K562 (cell line): ENCODE measurements around the gene MRPL30. TPM values are rescaled to one million over a fixed set of nuclear protein-coding genes. Genes with fewer than 3 reads are reported as not detected.

Experiments
- BRD9 ChIP-seq: fragments of 450-650 bp; IDR thresholded peaks from 2 replicates; pipeline ENCODE4 v1.6.1; 2018; ENCODE audit warnings: low read depth; ENCODE audit not compliant: partially characterized antibody
- CAMTA2 ChIP-seq: fragments of 250-450 bp; sonication (Bioruptor Pico); conservative IDR thresholded peaks from 2 replicates; pipeline ENCODE4 v1.5.1; 2022
- CBFA2T2 ChIP-seq: fragments of 450-650 bp; conservative IDR thresholded peaks from 2 replicates; pipeline ENCODE4 v1.6.1; 2017; ENCODE audit warnings: mild to moderate bottlenecking
- CBX2 ChIP-seq: fragments of 200-600 bp; sonication (generic); IDR thresholded peaks from one replicate; pipeline ENCODE4 v1.6.1; 2012; ENCODE audit warnings: mild to moderate bottlenecking, low read length, inconsistent platforms; ENCODE audit not compliant: insufficient read depth, poor library complexity, severe bottlenecking
- CHD2 ChIP-seq: IDR thresholded peaks from 2 replicates; pipeline ENCODE4 v1.6.1; 2011; ENCODE audit warnings: low read depth, low read length
- CHD4 ChIP-seq: fragments of 200-600 bp; sonication (generic); IDR thresholded peaks from 3 replicates; pipeline ENCODE4 v1.6.1; 2012; ENCODE audit warnings: low read depth, mild to moderate bottlenecking, mixed read lengths, low read length, inconsistent platforms; ENCODE audit not compliant: insufficient read depth, insufficient replicate concordance, poor library complexity, severe bottlenecking
- DEAF1 ChIP-seq: fragments of 450-650 bp; formaldehyde crosslinking; IDR thresholded peaks from 2 replicates; pipeline ENCODE4 v1.4.0; 2020; ENCODE audit warnings: mild to moderate bottlenecking, moderate library complexity
- E2F4 ChIP-seq: sonication (generic); formaldehyde crosslinking; IDR thresholded peaks from 2 replicates; pipeline ENCODE4 v1.8.0; 2022; ENCODE audit warnings: mild to moderate bottlenecking, low read depth, missing genetic modification reagents
- EP400 ChIP-seq: fragments of 450-650 bp; IDR thresholded peaks from 2 replicates; pipeline ENCODE4 v1.6.1; 2017; ENCODE audit warnings: antibody characterized with exemption, mild to moderate bottlenecking, moderate library complexity
- FUS ChIP-seq: fragments of 200-400 bp; formaldehyde crosslinking; optimal IDR thresholded peaks from 2 replicates; pipeline ENCODE3; 2017; ENCODE audit warnings: low read depth, low read length
- GABPB2 ChIP-seq: fragments of 250-450 bp; sonication (Bioruptor Pico); conservative IDR thresholded peaks from 2 replicates; pipeline ENCODE4 v1.5.1; 2021; ENCODE audit warnings: mild to moderate bottlenecking
- HSF4 ChIP-seq: fragments of 250-450 bp; sonication (Bioruptor Pico); IDR thresholded peaks from 2 replicates; pipeline ENCODE4 v2.1.2; 2022; ENCODE audit warnings: mild to moderate bottlenecking, moderate library complexity, borderline replicate concordance
- PTRF ChIP-seq: fragments of 450-650 bp; IDR thresholded peaks from 2 replicates; pipeline ENCODE4 v1.6.1; 2016; ENCODE audit warnings: mild to moderate bottlenecking, missing genetic modification characterization, missing compliant biosample characterization
- RCOR1 ChIP-seq, 2 experiments: IDR thresholded peaks; 2 replicates each; pipeline ENCODE4 v1.6.1; 2012; ENCODE audit warnings: low read depth in 2 of 2, low read length in 2 of 2, borderline replicate concordance in 1 of 2, improper control_type of control experiment in 1 of 2
- SMAD2 ChIP-seq: fragments of 150-350 bp; IDR thresholded peaks from 2 replicates; pipeline ENCODE4 v1.6.1; 2014; ENCODE audit warnings: low read depth, mild to moderate bottlenecking, low read length
- SMARCE1 ChIP-seq: fragments of 450-650 bp; IDR thresholded peaks from 2 replicates; pipeline ENCODE4 v1.7.1; 2016; ENCODE audit warnings: mild to moderate bottlenecking
- SP1 ChIP-seq: sonication (generic); formaldehyde crosslinking; IDR thresholded peaks from 2 replicates; pipeline ENCODE4 v1.8.1; 2022; ENCODE audit warnings: mild to moderate bottlenecking, missing genetic modification reagents
- SREBF2 ChIP-seq: sonication (generic); formaldehyde crosslinking; IDR thresholded peaks from 2 replicates; pipeline ENCODE4 v1.4.0; 2020; ENCODE audit warnings: mild to moderate bottlenecking, missing genetic modification reagents
- SRSF3 ChIP-seq: fragments of 200-400 bp; formaldehyde crosslinking; IDR thresholded peaks from 2 replicates; pipeline ENCODE4 v1.6.1; 2016; ENCODE audit warnings: mild to moderate bottlenecking, low read length, moderate library complexity; ENCODE audit not compliant: insufficient read depth
- TFE3 ChIP-seq: fragments of 450-650 bp; formaldehyde crosslinking; IDR thresholded peaks from 2 replicates; pipeline ENCODE4 v1.4.0; 2020; ENCODE audit warnings: mild to moderate bottlenecking, mixed read lengths
- ZFP30 ChIP-seq: fragments of 250-450 bp; sonication (Bioruptor Pico); IDR thresholded peaks from 2 replicates; pipeline ENCODE4 v1.8.0; 2022; ENCODE audit warnings: moderate library complexity, mild to moderate bottlenecking, inconsistent platforms, borderline replicate concordance
- ZKSCAN3 ChIP-seq: fragments of 250-450 bp; sonication (Bioruptor Pico); IDR thresholded peaks from 2 replicates; pipeline ENCODE4 v1.4.0; 2020
- ZNF134 ChIP-seq: fragments of 250-450 bp; sonication (Bioruptor Pico); conservative IDR thresholded peaks from 2 replicates; pipeline ENCODE4 v1.4.0; 2020
- ZNF316 ChIP-seq: fragments of 450-650 bp; IDR thresholded peaks from 2 replicates; pipeline ENCODE4 v1.6.1; 2016
- ZNF551 ChIP-seq: fragments of 250-450 bp; sonication (Bioruptor Pico); IDR thresholded peaks from 2 replicates; pipeline ENCODE4 v1.5.0; 2021; ENCODE audit warnings: mild to moderate bottlenecking, moderate library complexity
- ZNF830 ChIP-seq: fragments of 250-450 bp; sonication (Bioruptor Pico); IDR thresholded peaks from 2 replicates; pipeline ENCODE4 v1.5.0; 2021; ENCODE audit warnings: mild to moderate bottlenecking
- polyA plus RNA-seq, 8 experiments: library from polyadenylated mRNA; depleted of rRNA in 4 of 8; stranded (reverse) in 5 of 8; unstranded in 3 of 8; fragments of >200 nt; fragmentation: Nextera tagmentation in 2 of 8; fragmentation: Illumina TruSeq in 1 of 8; extraction: Ambion mirVana in 2 of 8; extraction: Trizol in 1 of 8; gene quantifications; 2 replicates each; pipeline versions ENCODE4 v1.2.1 to v1.2.3, GENCODE V29; 2011 to 2014; ENCODE audit warnings: inconsistent platforms in 1 of 8, missing spikeins in 1 of 8
- total RNA-seq, 7 experiments: library from RNA; depleted of rRNA in 6 of 7; stranded (reverse); fragments of >200 nt in 6 of 7; fragmentation: Illumina TruSeq in 2 of 7; extraction: Trizol in 2 of 7; gene quantifications; 2 replicates each; pipeline versions ENCODE4 v1.2.1 to v1.2.3, GENCODE V29; 2011 to 2021; ENCODE audit warnings: low replicate concordance in 1 of 7

The MRPL30 gene
- total and polyA plus RNA-seq, 9 of the 15 experiments (the other 6 are each of a cell fraction or from before 2014, with no cell fraction given): 63.3 to 130 (median 87.0) TPM

DNA sequence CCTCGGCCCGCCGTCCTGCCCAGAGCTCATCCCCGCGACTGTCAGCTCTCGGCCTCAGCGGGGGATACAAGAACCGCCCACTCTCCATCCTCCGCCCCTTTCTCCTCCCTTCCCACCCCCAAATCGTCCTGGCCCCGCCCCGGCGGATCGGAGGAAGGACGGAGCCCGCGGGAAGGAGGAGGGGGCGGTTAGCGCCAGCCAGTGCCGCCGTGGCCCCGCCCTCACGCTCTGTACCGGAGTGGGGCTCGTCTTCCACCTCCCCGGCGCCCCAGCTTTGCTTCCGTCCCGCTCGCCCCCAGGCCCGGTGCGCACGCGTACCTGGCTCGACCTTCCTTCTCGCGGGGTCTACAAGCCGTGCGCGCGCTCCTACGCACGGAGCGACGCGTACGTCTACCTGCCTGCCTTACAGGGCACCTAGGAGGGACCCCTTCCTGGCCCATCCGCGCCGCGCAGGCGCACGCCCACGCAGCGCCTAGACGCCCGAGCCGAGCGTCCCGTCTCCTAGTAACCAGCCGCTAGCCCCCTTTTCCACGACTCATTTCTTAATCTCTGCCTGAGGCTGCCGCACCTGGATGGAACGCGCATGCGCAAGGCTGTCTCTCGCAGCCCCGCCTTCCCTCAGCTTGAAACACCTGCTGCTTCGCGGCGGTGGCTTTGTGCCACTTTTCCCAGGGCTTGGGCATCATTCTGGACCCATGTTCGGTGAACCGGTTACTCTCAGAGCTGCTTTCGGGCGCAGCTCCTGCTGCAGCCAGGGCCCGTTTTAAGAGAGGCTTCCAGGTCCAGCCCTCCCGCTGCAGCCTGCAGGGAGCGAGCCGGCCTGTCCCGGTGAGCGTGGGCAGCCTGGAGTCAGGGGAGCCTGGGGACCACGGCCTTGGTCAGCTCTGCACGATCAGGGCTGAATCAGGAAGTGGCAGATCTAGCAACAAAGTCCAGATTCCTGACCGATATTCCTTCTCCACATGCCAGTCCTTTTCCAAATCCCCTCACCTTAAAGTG lies 39.6 kb upstream of the MRPL30 start, which contains the start of gene C2orf15 (continued):
- TF ChIP-seq TFE3: no peak
- TF ChIP-seq ZKSCAN3: no peak
- TF ChIP-seq CAMTA2 (CRISPR knock-in tag): no peak
- TF ChIP-seq SMARCE1: no peak
- TF ChIP-seq ZNF316: no peak
- TF ChIP-seq FUS: no peak
- no peak for TF ChIP-seq BRD9
- TF ChIP-seq E2F4 (CRISPR knock-in tag): 0 out of 2 replicates have a peak, but pooled peaks have one; percentile 44
- TF ChIP-seq EP400: no peak
- no peak for TF ChIP-seq SREBF2
- TF ChIP-seq SRSF3: no peak
- TF ChIP-seq GABPB2 (CRISPR knock-in tag): no peak
- TF ChIP-seq DEAF1 (CRISPR knock-in tag): no peak
- no peak for TF ChIP-seq CBX2
- 0 out of 2 replicates have a peak, but pooled peaks have one; percentile 19 for TF ChIP-seq CHD2
- TF ChIP-seq CHD4: no peak
- TF ChIP-seq RCOR1 (IDR thresholded peaks at IDR 0.05; ENCODE audit: borderline replicate concordance in 1 of 2, low read depth in 2 of 2, low read length in 2 of 2): no peak
- TF ChIP-seq HSF4: no peak
- TF ChIP-seq ZNF830 (CRISPR knock-in tag): no peak
- TF ChIP-seq PTRF: no peak
- peak; percentile 70 for TF ChIP-seq SP1 (CRISPR knock-in tag)
- TF ChIP-seq CBFA2T2: no peak
- TF ChIP-seq SMAD2: no peak
- TF ChIP-seq ZNF551 (CRISPR knock-in tag): no peak
- no peak for TF ChIP-seq ZFP30 (CRISPR knock-in tag)
- TF ChIP-seq ZNF134 (CRISPR knock-in tag): no peak
